ENCODE results near the gene PGLYRP1. TPM values are rescaled to one million over a fixed set of nuclear protein-coding genes. Genes with fewer than 3 reads are reported as not detected.

The PGLYRP1 gene
- total RNA-seq, 2 experiments from 2014 or later: not detected

DNA sequence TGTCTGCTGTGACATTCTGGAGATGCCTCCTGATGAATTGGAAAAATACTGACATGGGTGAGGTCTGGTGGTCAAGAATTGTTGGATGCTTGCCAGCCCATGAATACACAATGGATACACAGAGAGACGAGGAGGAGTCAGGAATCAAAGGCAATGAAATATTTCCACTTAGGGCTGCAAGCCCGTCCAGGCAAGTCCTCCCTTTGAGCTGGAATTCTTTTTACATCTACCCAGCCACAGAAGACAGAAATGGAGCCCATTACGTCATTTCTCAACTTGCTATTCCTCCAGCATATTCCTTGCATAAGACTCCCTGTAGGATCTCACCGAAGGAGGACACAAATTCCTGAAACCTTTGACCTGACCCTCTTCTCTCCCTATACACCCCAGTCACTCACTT is 33.7 kb upstream of the PGLYRP1 start:
- H3K9me3 ChIP-seq (ENCODE audit: control insufficient read depth in 1 of 2, insufficient read depth in 1 of 2, low read length in 2 of 2): peaks cover 5 to 19% of the 10 kb centered on the region in 2 experiments
- peaks cover 21 to 24% of the 10 kb centered on the region in 2 experiments for H3K27me3 ChIP-seq (ENCODE audit: control insufficient read depth in 1 of 2, insufficient read depth in 2 of 2, low read length in 2 of 2)
- H3K27ac ChIP-seq (ENCODE audit: low read depth in 1 of 2, low read length in 2 of 2): no peak overlapping the region
- DNase-seq: no peak
- H3K4me1 ChIP-seq (ENCODE audit: insufficient read depth, low read length): no peaks in the 10 kb centered on the region
- no peak overlapping the region for H3K4me3 ChIP-seq (ENCODE audit: low read length)
- H3K36me3 ChIP-seq (ENCODE audit: insufficient read depth, low read length): no peaks in the 10 kb centered on the region
- Mint-ChIP-seq H3K4me1 (ENCODE audit: low read depth) (no peaks in the 10 kb centered on the region), H3K27me3 (peaks cover 80% of the 10 kb centered on the region), H3K27ac (no peak overlapping the region), H3K36me3 (ENCODE audit: low read depth) (no peaks in the 10 kb centered on the region), H3K4me3 (no peak overlapping the region), H3K9me3 (peaks cover 5% of the 10 kb centered on the region)
- TF ChIP-seq CTCF (IDR thresholded peaks at IDR 0.05): no peak
- POLR2A ChIA-PET: no interaction called here
- intact Hi-C loops (cut with DNase I, micrococcal nuclease): no loop called here
- no peak for ATAC-seq (ENCODE audit: poor library complexity)
- CTCF ChIA-PET: no interaction called here

- peaks cover 18 to 31% of the 10 kb centered on the region in 2 experiments for H3K27me3 ChIP-seq (ENCODE audit: control insufficient read depth in 1 of 2, insufficient read depth in 2 of 2, low read length in 2 of 2)
- no peaks in the 10 kb centered on the region for H3K9me3 ChIP-seq (ENCODE audit: control insufficient read depth in 1 of 2, insufficient read depth in 1 of 2, low read length in 2 of 2)
- ATAC-seq (ENCODE audit: poor library complexity) (no peak), DNase-seq (no peak)
- ChIA-PET CTCF (interaction anchor here (0.6 kb wide), 1 partner anchor 11 kb away, joined by 3 read pairs; no protein-coding TSS in a partner anchor), POLR2A (no interaction called here)
- intact Hi-C loops (cut with DNase I, micrococcal nuclease): no loop called here
- H3K27ac ChIP-seq (ENCODE audit: low read depth in 1 of 2, low read length in 2 of 2): no peak overlapping the region
- H3K4me1 ChIP-seq (ENCODE audit: insufficient read depth, low read length): no peaks in the 10 kb centered on the region
- H3K36me3 ChIP-seq (ENCODE audit: insufficient read depth, low read length): no peaks in the 10 kb centered on the region
- H3K4me3 ChIP-seq (ENCODE audit: low read length): no peak overlapping the region
- Mint-ChIP-seq H3K27ac (no peak overlapping the region), H3K4me3 (no peak overlapping the region), H3K4me1 (ENCODE audit: low read depth) (no peaks in the 10 kb centered on the region), H3K36me3 (ENCODE audit: low read depth) (no peaks in the 10 kb centered on the region), H3K27me3 (peaks cover 87% of the 10 kb centered on the region), H3K9me3 (no peaks in the 10 kb centered on the region)
- no peak for TF ChIP-seq CTCF (IDR thresholded peaks at IDR 0.05)
Observed at GRCh38 chr19:46052896-46053295, 30.0 kb upstream of the PGLYRP1 start.

DNA sequence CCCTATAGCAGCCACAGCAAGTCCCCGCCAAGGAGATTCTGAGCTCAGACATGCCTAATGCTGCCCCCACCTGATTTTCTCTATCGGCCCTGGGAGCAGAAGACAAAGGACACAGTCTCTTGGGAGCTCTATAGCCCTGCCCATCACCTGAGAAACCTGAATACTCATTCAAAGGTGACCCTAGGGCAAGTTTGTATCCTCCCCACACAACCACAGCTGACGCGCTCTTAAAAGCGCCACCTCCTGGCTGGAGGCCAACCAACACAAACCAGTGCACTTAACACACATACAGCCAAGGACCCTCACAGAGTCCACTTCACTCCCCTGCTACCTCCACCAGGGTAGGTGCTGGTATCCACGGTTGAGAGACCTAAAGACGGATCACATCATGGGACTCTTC is 26.7 kb upstream of the PGLYRP1 start:
- H3K4me3 Mint-ChIP-seq: no peak overlapping the region
- no peak for DNase-seq
- H3K36me3 Mint-ChIP-seq (ENCODE audit: low read depth): no peaks in the 10 kb centered on the region
- Histone ChIP-seq H3K36me3 (ENCODE audit: insufficient read depth, low read length) (no peaks in the 10 kb centered on the region), H3K9me3 (ENCODE audit: control insufficient read depth in 1 of 2, insufficient read depth in 1 of 2, low read length in 2 of 2) (peaks cover 0 to 1% of the 10 kb centered on the region in 2 experiments), H3K27ac (ENCODE audit: low read depth in 1 of 2, low read length in 2 of 2) (no peak overlapping the region), H3K4me1 (ENCODE audit: insufficient read depth, low read length) (no peaks in the 10 kb centered on the region), H3K27me3 (ENCODE audit: control insufficient read depth in 1 of 2, insufficient read depth in 2 of 2, low read length in 2 of 2) (peaks cover 19 to 23% of the 10 kb centered on the region in 2 experiments), H3K4me3 (ENCODE audit: low read length) (no peak overlapping the region)
- TF ChIP-seq CTCF (IDR thresholded peaks at IDR 0.05): no peak
- peaks cover 87% of the 10 kb centered on the region for H3K27me3 Mint-ChIP-seq
- H3K4me1 Mint-ChIP-seq (ENCODE audit: low read depth): no peaks in the 10 kb centered on the region
- intact Hi-C loops (cut with DNase I, micrococcal nuclease): loop anchor here in 1 of 2 experiments (10.0 kb wide), 1 partner anchor 125 kb away; no protein-coding TSS in a partner anchor
- ChIA-PET CTCF (interaction anchor here (1.2 kb wide), 1 partner anchor 21 kb away, joined by 3 read pairs; no protein-coding TSS in a partner anchor), POLR2A (no interaction called here)
- peaks cover 7% of the 10 kb centered on the region for H3K9me3 Mint-ChIP-seq
- no peak overlapping the region for H3K27ac Mint-ChIP-seq
- ATAC-seq (ENCODE audit: poor library complexity): no peak
